ENCODE measurements around the gene LTBP1. TPM values are rescaled to one million over a fixed set of nuclear protein-coding genes. Genes with fewer than 3 reads are reported as not detected.

LTBP1 gene
- total RNA-seq, 1 donor from 2014 or later, result 29.7 TPM

DNA sequence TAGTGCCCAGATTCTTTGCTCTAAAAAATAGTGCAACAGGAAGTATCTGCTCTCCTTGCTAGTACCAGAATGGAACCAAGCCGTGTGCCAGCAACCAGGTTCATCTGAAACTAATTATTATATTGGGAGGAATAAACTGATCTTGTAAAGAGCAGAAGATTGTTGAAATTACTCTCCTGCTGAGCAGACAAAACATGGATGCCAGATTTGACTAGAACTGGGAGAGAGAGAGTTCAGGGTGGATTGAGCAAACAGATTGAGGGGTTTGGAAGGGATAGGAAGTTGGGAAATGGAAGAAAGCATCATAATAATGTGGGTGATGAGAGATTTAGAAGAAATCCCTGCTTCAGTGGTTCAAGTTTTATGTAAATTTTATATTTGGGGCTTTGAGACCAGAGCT is 369.6 kb downstream of the LTBP1 start:
- H3K4me1 ChIP-seq (ENCODE audit: insufficient read depth, low read length), result peaks cover 2% of the 10 kb centered on the region
- no peaks in the 10 kb centered on the region for H4K20me1 ChIP-seq (ENCODE audit: insufficient read depth, low read length)
- Mint-ChIP-seq H3K36me3 (ENCODE audit: low read depth, unreplicated experiment) (no peaks in the 10 kb centered on the region), H3K4me3 (ENCODE audit: unreplicated experiment) (no peak overlapping the region), H3K4me1 (ENCODE audit: low read depth, unreplicated experiment) (peaks cover 2% of the 10 kb centered on the region), H3K27me3 (ENCODE audit: low read depth, unreplicated experiment) (no peaks in the 10 kb centered on the region), H3K27ac (ENCODE audit: unreplicated experiment) (no peak overlapping the region), H3K9me3 (ENCODE audit: unreplicated experiment) (no peaks in the 10 kb centered on the region)
- no peaks in the 10 kb centered on the region for H3K79me2 ChIP-seq (ENCODE audit: insufficient read depth, low read length)
- no peak overlapping the region for H2AFZ ChIP-seq (ENCODE audit: low read depth, low read length)
- H3K9ac ChIP-seq (ENCODE audit: low read length), result no peak overlapping the region
- no peaks in the 10 kb centered on the region for H3K9me3 ChIP-seq (ENCODE audit: insufficient read depth, low read depth, low read length)
- H3K36me3 ChIP-seq (ENCODE audit: insufficient read depth, low read length), result peaks cover 23% of the 10 kb centered on the region
- H3K27me3 ChIP-seq (ENCODE audit: insufficient read depth, low read length), result no peaks in the 10 kb centered on the region
- no peak for DNase-seq (ENCODE audit: low read depth)
- TF ChIP-seq EZH2 (IDR thresholded peaks at IDR 0.05; ENCODE audit: insufficient read depth, low read length), result no peak
- TF ChIP-seq, protein P1, sequence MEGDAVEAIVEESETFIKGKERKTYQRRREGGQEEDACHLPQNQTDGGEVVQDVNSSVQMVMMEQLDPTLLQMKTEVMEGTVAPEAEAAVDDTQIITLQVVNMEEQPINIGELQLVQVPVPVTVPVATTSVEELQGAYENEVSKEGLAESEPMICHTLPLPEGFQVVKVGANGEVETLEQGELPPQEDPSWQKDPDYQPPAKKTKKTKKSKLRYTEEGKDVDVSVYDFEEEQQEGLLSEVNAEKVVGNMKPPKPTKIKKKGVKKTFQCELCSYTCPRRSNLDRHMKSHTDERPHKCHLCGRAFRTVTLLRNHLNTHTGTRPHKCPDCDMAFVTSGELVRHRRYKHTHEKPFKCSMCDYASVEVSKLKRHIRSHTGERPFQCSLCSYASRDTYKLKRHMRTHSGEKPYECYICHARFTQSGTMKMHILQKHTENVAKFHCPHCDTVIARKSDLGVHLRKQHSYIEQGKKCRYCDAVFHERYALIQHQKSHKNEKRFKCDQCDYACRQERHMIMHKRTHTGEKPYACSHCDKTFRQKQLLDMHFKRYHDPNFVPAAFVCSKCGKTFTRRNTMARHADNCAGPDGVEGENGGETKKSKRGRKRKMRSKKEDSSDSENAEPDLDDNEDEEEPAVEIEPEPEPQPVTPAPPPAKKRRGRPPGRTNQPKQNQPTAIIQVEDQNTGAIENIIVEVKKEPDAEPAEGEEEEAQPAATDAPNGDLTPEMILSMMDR (IDR thresholded peaks at IDR 0.05; ENCODE audit: insufficient read depth, low read depth, low read length), result no peak
- no peak overlapping the region for H3K27ac ChIP-seq (ENCODE audit: low read depth, low read length)
- no peak for FAIRE-seq
- H3K4me3 ChIP-seq (ENCODE audit: insufficient read depth, low read depth, low read length), result no peak overlapping the region
- H3K4me2 ChIP-seq (ENCODE audit: low read length), result no peak overlapping the region

DNA sequence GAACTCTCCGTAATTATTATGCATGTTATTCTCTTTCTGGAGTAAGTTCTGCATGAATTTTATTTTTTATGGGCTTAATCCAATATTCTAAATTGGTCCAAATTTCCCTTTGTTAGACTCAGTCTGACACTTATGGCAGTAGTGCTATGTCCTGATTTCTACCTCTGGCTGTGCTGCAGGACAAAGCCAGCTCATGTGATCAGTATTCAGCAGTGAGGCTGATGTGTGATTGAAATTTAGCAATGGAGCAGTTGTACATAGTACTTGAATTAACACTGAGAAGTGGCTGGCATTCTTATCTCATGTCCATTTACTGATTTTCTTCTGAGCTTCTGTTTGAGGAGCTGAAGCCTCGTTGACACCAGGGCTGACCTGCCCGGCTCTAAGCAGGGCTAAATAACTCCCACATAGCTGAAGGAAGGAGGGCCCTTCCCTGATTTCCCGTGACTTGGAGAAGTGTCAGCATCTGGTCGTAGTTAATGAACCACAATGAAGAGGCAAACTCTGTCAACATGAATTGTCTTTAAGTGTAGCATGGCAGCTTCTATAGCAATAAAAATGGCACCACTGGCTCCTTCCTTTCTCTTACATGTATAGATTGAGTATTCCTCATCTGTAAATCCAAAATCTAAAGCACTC is 370.7 kb downstream of the LTBP1 start:
- Histone ChIP-seq H3K4me1 (ENCODE audit: insufficient read depth, low read length) (peaks cover 7% of the 10 kb centered on the region), H3K27ac (ENCODE audit: low read depth, low read length) (no peak overlapping the region), H3K27me3 (ENCODE audit: insufficient read depth, low read length) (no peaks in the 10 kb centered on the region), H3K4me3 (ENCODE audit: insufficient read depth, low read depth, low read length) (no peak overlapping the region), H4K20me1 (ENCODE audit: insufficient read depth, low read length) (no peaks in the 10 kb centered on the region), H3K36me3 (ENCODE audit: insufficient read depth, low read length) (peaks cover 23% of the 10 kb centered on the region), H3K9me3 (ENCODE audit: insufficient read depth, low read depth, low read length) (no peaks in the 10 kb centered on the region), H3K79me2 (ENCODE audit: insufficient read depth, low read length) (no peaks in the 10 kb centered on the region), H3K4me2 (ENCODE audit: low read length) (no peak overlapping the region), H2AFZ (ENCODE audit: low read depth, low read length) (no peak overlapping the region), H3K9ac (ENCODE audit: low read length) (no peak overlapping the region)
- no peaks in the 10 kb centered on the region for H3K27me3 Mint-ChIP-seq (ENCODE audit: low read depth, unreplicated experiment)
- no peaks in the 10 kb centered on the region for H3K36me3 Mint-ChIP-seq (ENCODE audit: low read depth, unreplicated experiment)
- no peak overlapping the region for H3K4me3 Mint-ChIP-seq (ENCODE audit: unreplicated experiment)
- no peaks in the 10 kb centered on the region for H3K9me3 Mint-ChIP-seq (ENCODE audit: unreplicated experiment)
- peaks cover 9% of the 10 kb centered on the region for H3K4me1 Mint-ChIP-seq (ENCODE audit: low read depth, unreplicated experiment)
- DNase-seq (ENCODE audit: low read depth), result no peak
- no peak overlapping the region for H3K27ac Mint-ChIP-seq (ENCODE audit: unreplicated experiment)
- no peak for TF ChIP-seq EZH2 (IDR thresholded peaks at IDR 0.05; ENCODE audit: insufficient read depth, low read length)
- TF ChIP-seq, protein P1 (IDR thresholded peaks at IDR 0.05; ENCODE audit: insufficient read depth, low read depth, low read length), result no peak
- FAIRE-seq, result no peak

DNA sequence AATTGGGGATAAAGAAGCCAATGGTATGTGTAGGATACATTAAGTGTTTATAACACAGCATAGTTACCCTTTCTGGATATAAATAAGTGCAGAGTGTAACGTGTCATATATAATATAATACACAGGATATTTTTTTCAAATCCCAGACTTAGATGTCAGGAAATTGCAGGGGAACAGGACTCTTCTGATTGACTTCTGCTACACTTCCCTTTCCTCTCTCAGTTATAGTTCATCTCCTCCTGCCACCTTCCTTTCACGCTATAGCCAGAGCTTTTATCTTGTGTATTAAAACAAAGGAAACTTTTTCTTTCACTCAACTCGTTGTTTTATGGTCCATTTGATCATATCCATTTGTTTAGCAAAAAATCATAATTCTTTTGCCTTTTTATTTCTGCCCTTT is 371.7 kb downstream of the LTBP1 start:
- Histone ChIP-seq H3K4me3 (ENCODE audit: insufficient read depth, low read depth, low read length) (no peak overlapping the region), H3K27ac (ENCODE audit: low read depth, low read length) (no peak overlapping the region), H3K79me2 (ENCODE audit: insufficient read depth, low read length) (no peaks in the 10 kb centered on the region), H3K4me2 (ENCODE audit: low read length) (no peak overlapping the region), H3K27me3 (ENCODE audit: insufficient read depth, low read length) (no peaks in the 10 kb centered on the region), H4K20me1 (ENCODE audit: insufficient read depth, low read length) (no peaks in the 10 kb centered on the region), H3K9me3 (ENCODE audit: insufficient read depth, low read depth, low read length) (no peaks in the 10 kb centered on the region), H3K9ac (ENCODE audit: low read length) (no peak overlapping the region), H3K36me3 (ENCODE audit: insufficient read depth, low read length) (peaks cover 23% of the 10 kb centered on the region), H3K4me1 (ENCODE audit: insufficient read depth, low read length) (peaks cover 7% of the 10 kb centered on the region), H2AFZ (ENCODE audit: low read depth, low read length) (no peak overlapping the region)
- Mint-ChIP-seq H3K27me3 (ENCODE audit: low read depth, unreplicated experiment) (no peaks in the 10 kb centered on the region), H3K9me3 (ENCODE audit: unreplicated experiment) (no peaks in the 10 kb centered on the region), H3K27ac (ENCODE audit: unreplicated experiment) (no peak overlapping the region), H3K36me3 (ENCODE audit: low read depth, unreplicated experiment) (no peaks in the 10 kb centered on the region), H3K4me3 (ENCODE audit: unreplicated experiment) (no peak overlapping the region), H3K4me1 (ENCODE audit: low read depth, unreplicated experiment) (peaks cover 9% of the 10 kb centered on the region)
- TF ChIP-seq, protein P1 (IDR thresholded peaks at IDR 0.05; ENCODE audit: insufficient read depth, low read depth, low read length), result no peak
- DNase-seq (ENCODE audit: low read depth) (no peak), FAIRE-seq (no peak)

All from astrocyte (in vitro differentiated cells and primary cell).